ENCODE data around the gene SPRR1B. TPM values are rescaled to one million over a fixed set of nuclear protein-coding genes. Genes with fewer than 3 reads are reported as not detected.

The SPRR1B gene
- total and polyA plus RNA-seq, 4 donors: not detected

- no peaks in the 10 kb centered on the region for H3K4me1 ChIP-seq (ENCODE audit: control insufficient read depth in 4 of 4, insufficient read depth in 4 of 4, low read length in 3 of 4)
- WGBS: 34% methylated on average over 5 of the region's 5 CpGs
- TF ChIP-seq GABPA (IDR thresholded peaks at IDR 0.05 in 1 of 2, conservative IDR thresholded peaks at IDR 0.05 in 1 of 2) (no peak), YY1 (IDR thresholded peaks at IDR 0.05) (no peak), EGR1 (IDR thresholded peaks at IDR 0.05; ENCODE audit: low read depth in 2 of 2) (no peak), HNF4G (IDR thresholded peaks at IDR 0.05) (no peak), FOXA2 (IDR thresholded peaks at IDR 0.05) (no peak)
- H3K4me3 ChIP-seq (ENCODE audit: low read depth in 1 of 3, low read length in 3 of 3): no peak overlapping the region
- no peak overlapping the region for H3K9ac ChIP-seq (ENCODE audit: low read depth in 1 of 2, low read length in 2 of 2)
- H3K9me3 ChIP-seq (ENCODE audit: control insufficient read depth in 4 of 4, low read length in 3 of 4): no peaks in the 10 kb centered on the region
- DNase-seq (ENCODE audit: low spot score): no peak
- peaks cover 0 to 2% (median 0%) of the 10 kb centered on the region in 4 donors for H3K27me3 ChIP-seq (ENCODE audit: control insufficient read depth in 4 of 4, insufficient read depth in 4 of 4, low read length in 3 of 4)
- no peaks in the 10 kb centered on the region for H3K36me3 ChIP-seq (ENCODE audit: control insufficient read depth in 4 of 4, insufficient read depth in 3 of 4, low read depth in 1 of 4, low read length in 3 of 4)
- no peak overlapping the region for H3K27ac ChIP-seq (ENCODE audit: low read depth in 1 of 2, low read length in 2 of 2)
Measured at GRCh38 chr1:152996633-152997400, 34.2 kb upstream of the SPRR1B start.

DNA sequence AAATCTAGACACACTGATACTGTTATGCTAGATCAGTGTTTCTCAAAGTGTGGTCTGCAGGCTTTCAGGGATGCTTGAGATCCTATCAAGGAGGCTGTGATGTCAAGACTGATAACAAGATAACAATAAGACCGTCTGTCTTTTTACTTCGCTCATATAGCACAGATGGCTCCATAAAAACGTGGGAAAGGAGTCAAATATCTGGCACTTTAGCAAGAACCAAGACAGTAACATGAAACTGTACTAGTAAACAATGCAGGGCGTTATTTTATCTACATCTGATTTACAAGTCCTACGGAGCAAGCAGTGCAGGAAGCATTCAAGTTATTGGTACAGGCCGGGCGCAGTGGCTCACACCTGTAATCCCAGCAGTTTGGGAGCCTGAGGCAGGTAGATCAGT is 33.1 kb upstream of the SPRR1B start:
- no peak overlapping the region for H3K27ac ChIP-seq (ENCODE audit: low read depth in 1 of 2, low read length in 2 of 2)
- no peak overlapping the region for H3K9ac ChIP-seq (ENCODE audit: low read depth in 1 of 2, low read length in 2 of 2)
- WGBS: 54% methylated on average over 7 of the region's 7 CpGs
- H3K4me1 ChIP-seq (ENCODE audit: control insufficient read depth in 4 of 4, insufficient read depth in 4 of 4, low read length in 3 of 4): no peaks in the 10 kb centered on the region
- no peak for DNase-seq (ENCODE audit: low spot score)
- no peaks in the 10 kb centered on the region for H3K9me3 ChIP-seq (ENCODE audit: control insufficient read depth in 4 of 4, low read length in 3 of 4)
- TF ChIP-seq, protein P1, sequence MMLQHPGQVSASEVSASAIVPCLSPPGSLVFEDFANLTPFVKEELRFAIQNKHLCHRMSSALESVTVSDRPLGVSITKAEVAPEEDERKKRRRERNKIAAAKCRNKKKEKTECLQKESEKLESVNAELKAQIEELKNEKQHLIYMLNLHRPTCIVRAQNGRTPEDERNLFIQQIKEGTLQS (IDR thresholded peaks at IDR 0.05): no peak
- TF ChIP-seq HNF4A (conservative IDR thresholded peaks at IDR 0.05): no peak
- H3K27me3 ChIP-seq (ENCODE audit: control insufficient read depth in 4 of 4, insufficient read depth in 4 of 4, low read length in 3 of 4): no peaks in the 10 kb centered on the region
- no peaks in the 10 kb centered on the region for H3K36me3 ChIP-seq (ENCODE audit: control insufficient read depth in 4 of 4, insufficient read depth in 3 of 4, low read depth in 1 of 4, low read length in 3 of 4)
- no peak overlapping the region for H3K4me3 ChIP-seq (ENCODE audit: low read depth in 1 of 3, low read length in 3 of 3)

- Histone ChIP-seq H3K4me1 (ENCODE audit: control insufficient read depth in 4 of 4, insufficient read depth in 4 of 4, low read length in 3 of 4) (no peaks in the 10 kb centered on the region), H3K4me3 (ENCODE audit: low read depth in 1 of 3, low read length in 3 of 3) (no peak overlapping the region), H3K27ac (ENCODE audit: low read depth in 1 of 2, low read length in 2 of 2) (no peak overlapping the region), H3K27me3 (ENCODE audit: control insufficient read depth in 4 of 4, insufficient read depth in 4 of 4, low read length in 3 of 4) (no peaks in the 10 kb centered on the region), H3K36me3 (ENCODE audit: control insufficient read depth in 4 of 4, insufficient read depth in 3 of 4, low read depth in 1 of 4, low read length in 3 of 4) (no peaks in the 10 kb centered on the region), H3K9ac (ENCODE audit: low read depth in 1 of 2, low read length in 2 of 2) (no peak overlapping the region), H3K9me3 (ENCODE audit: control insufficient read depth in 4 of 4, low read length in 3 of 4) (no peaks in the 10 kb centered on the region)
- DNase-seq (ENCODE audit: low spot score): no peak
- WGBS: 87% methylated on average over 4 of the region's 4 CpGs
- TF ChIP-seq NR2F2 (IDR thresholded peaks at IDR 0.05): no peak
- no peak for TF ChIP-seq JUND (IDR thresholded peaks at IDR 0.05)
- no peak for TF ChIP-seq MAX (IDR thresholded peaks at IDR 0.05)
- TF ChIP-seq EGR1 (IDR thresholded peaks at IDR 0.05; ENCODE audit: low read depth in 2 of 2): no peak
- TF ChIP-seq HNF4A (conservative IDR thresholded peaks at IDR 0.05): no peak
- no peak for TF ChIP-seq GABPA (IDR thresholded peaks at IDR 0.05 in 1 of 2, conservative IDR thresholded peaks at IDR 0.05 in 1 of 2)
- TF ChIP-seq, protein P1 (IDR thresholded peaks at IDR 0.05): no peak
- no peak for TF ChIP-seq CTCF (IDR thresholded peaks at IDR 0.05; ENCODE audit: low read depth, low read length, missing input control)
- TF ChIP-seq HNF4G (IDR thresholded peaks at IDR 0.05): no peak
- no peak for TF ChIP-seq REST (IDR thresholded peaks at IDR 0.05)
- TF ChIP-seq YY1 (IDR thresholded peaks at IDR 0.05): no peak
- no peak for TF ChIP-seq FOXA2 (IDR thresholded peaks at IDR 0.05)
- no peak for TF ChIP-seq SP1 (IDR thresholded peaks at IDR 0.05)
- TF ChIP-seq, protein P2, sequence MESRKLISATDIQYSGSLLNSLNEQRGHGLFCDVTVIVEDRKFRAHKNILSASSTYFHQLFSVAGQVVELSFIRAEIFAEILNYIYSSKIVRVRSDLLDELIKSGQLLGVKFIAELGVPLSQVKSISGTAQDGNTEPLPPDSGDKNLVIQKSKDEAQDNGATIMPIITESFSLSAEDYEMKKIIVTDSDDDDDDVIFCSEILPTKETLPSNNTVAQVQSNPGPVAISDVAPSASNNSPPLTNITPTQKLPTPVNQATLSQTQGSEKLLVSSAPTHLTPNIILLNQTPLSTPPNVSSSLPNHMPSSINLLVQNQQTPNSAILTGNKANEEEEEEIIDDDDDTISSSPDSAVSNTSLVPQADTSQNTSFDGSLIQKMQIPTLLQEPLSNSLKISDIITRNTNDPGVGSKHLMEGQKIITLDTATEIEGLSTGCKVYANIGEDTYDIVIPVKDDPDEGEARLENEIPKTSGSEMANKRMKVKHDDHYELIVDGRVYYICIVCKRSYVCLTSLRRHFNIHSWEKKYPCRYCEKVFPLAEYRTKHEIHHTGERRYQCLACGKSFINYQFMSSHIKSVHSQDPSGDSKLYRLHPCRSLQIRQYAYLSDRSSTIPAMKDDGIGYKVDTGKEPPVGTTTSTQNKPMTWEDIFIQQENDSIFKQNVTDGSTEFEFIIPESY (IDR thresholded peaks at IDR 0.05): no peak
Measured at GRCh38 chr1:152998476-152998875, 32.5 kb upstream of the SPRR1B start.
